CD14-positive monocyte (primary cell): ENCODE measurements around the gene BPI. TPM values are rescaled to one million over a fixed set of nuclear protein-coding genes. Genes with fewer than 3 reads are reported as not detected.

Source experiments
- DNase-seq, 3 donors: peaks; one replicate each; pipeline ENCODE4 v3.0.0-alpha.2; 2011 to 2022
- H2AFZ ChIP-seq: 2 replicates; pipeline ENCODE4 v1.6.0; 2012; ENCODE audit warnings: mild to moderate bottlenecking, low read depth, low read length, inconsistent platforms; ENCODE audit not compliant: insufficient read depth, poor library complexity, severe bottlenecking
- H3K27ac ChIP-seq, 2 donors: 1 replicate in 1 of 2; 2 replicates in 1 of 2; pipeline ENCODE4 v1.5.1; 2012 to 2013; ENCODE audit warnings: low read length in 2 of 2, control low read depth in 1 of 2, inconsistent platforms in 1 of 2, low read depth in 1 of 2, mild to moderate bottlenecking in 1 of 2
- H3K27me3 ChIP-seq, 2 donors: one replicate each; pipeline versions ENCODE4 v1.6.0 to v1.6.1; 2011 to 2013; ENCODE audit warnings: low read length in 2 of 2; ENCODE audit not compliant: control insufficient read depth in 2 of 2, insufficient read depth in 2 of 2
- H3K36me3 ChIP-seq, 2 donors: replicated peaks in 1 of 2; 1 replicate in 1 of 2; 2 replicates in 1 of 2; pipeline versions ENCODE4 v1.5.1 to v1.6.1; 2012 to 2013; ENCODE audit warnings: low read length in 2 of 2, control low read depth in 1 of 2, inconsistent platforms in 1 of 2, mild to moderate bottlenecking in 1 of 2; ENCODE audit not compliant: insufficient read depth in 2 of 2, control insufficient read depth in 1 of 2
- H3K4me1 ChIP-seq, 2 donors: 1 replicate in 1 of 2; 2 replicates in 1 of 2; pipeline versions ENCODE4 v1.5.1 to v1.6.1; 2012 to 2013; ENCODE audit warnings: low read length in 2 of 2, control low read depth in 1 of 2, inconsistent platforms in 1 of 2, mild to moderate bottlenecking in 1 of 2, moderate library complexity in 1 of 2; ENCODE audit not compliant: insufficient read depth in 2 of 2, control insufficient read depth in 1 of 2
- H3K4me2 ChIP-seq: replicated peaks from 2 replicates; pipeline ENCODE3; 2012; ENCODE audit warnings: low read length, moderate library complexity, mild to moderate bottlenecking; ENCODE audit not compliant: poor library complexity, severe bottlenecking; ENCODE audit errors: extremely low read depth
- H3K4me3 ChIP-seq, 3 experiments: fragments of 200-600 bp in 1 of 3; sonication (generic) in 1 of 3; replicated peaks in 1 of 3; 1 replicate in 2 of 3; 2 replicates in 1 of 3; pipeline ENCODE4 v1.5.1; 2011 to 2013; ENCODE audit warnings: low read length in 3 of 3, mild to moderate bottlenecking in 3 of 3, control low read depth in 2 of 3, low read depth in 2 of 3, inconsistent platforms in 1 of 3, moderate library complexity in 1 of 3
- H3K79me2 ChIP-seq: 2 replicates; pipeline ENCODE4 v1.6.0; 2012; ENCODE audit warnings: mild to moderate bottlenecking, control low read depth, inconsistent platforms, low read length, moderate library complexity; ENCODE audit not compliant: insufficient read depth
- H3K9ac ChIP-seq: 2 replicates; pipeline ENCODE4 v1.6.0; 2017; ENCODE audit warnings: low read length, mild to moderate bottlenecking; ENCODE audit not compliant: insufficient read depth, poor library complexity, severe bottlenecking
- H3K9me3 ChIP-seq, 2 donors: replicated peaks in 1 of 2; 1 replicate in 1 of 2; 2 replicates in 1 of 2; pipeline versions ENCODE4 v1.5.1 to v1.6.1; 2012 to 2013; ENCODE audit warnings: low read length in 2 of 2, control low read depth in 1 of 2; ENCODE audit not compliant: control insufficient read depth in 1 of 2, insufficient read depth in 1 of 2
- H4K20me1 ChIP-seq: 2 replicates; pipeline ENCODE4 v1.6.0; 2012; ENCODE audit warnings: mild to moderate bottlenecking, low read length, control low read depth, moderate library complexity; ENCODE audit not compliant: insufficient read depth
- H3K27ac Mint-ChIP-seq, 7 donors: one replicate each; pipeline ENCODE4 v1.8.0; 2020; ENCODE audit warnings: mild to moderate bottlenecking in 7 of 7, mixed read lengths in 7 of 7, moderate library complexity in 6 of 7, inconsistent platforms in 2 of 7
- H3K27me3 Mint-ChIP-seq, 3 donors: one replicate each; pipeline ENCODE4 v1.8.0; 2021 to 2022; ENCODE audit warnings: low read depth in 3 of 3, mild to moderate bottlenecking in 3 of 3, mixed read lengths in 3 of 3, moderate library complexity in 3 of 3, inconsistent platforms in 1 of 3
- H3K36me3 Mint-ChIP-seq, 2 donors: one replicate each; pipeline ENCODE4 v1.8.0; 2020; ENCODE audit warnings: mixed read lengths in 2 of 2, inconsistent platforms in 1 of 2, mild to moderate bottlenecking in 1 of 2
- H3K4me1 Mint-ChIP-seq: one replicate; pipeline ENCODE4 v1.8.0; 2020; ENCODE audit warnings: mild to moderate bottlenecking, mixed read lengths
- H3K4me3 Mint-ChIP-seq, 2 donors: one replicate each; pipeline ENCODE4 v1.8.0; 2020; ENCODE audit warnings: mild to moderate bottlenecking in 2 of 2, mixed read lengths in 2 of 2, moderate library complexity in 1 of 2
- H3K9me3 Mint-ChIP-seq, 7 donors: one replicate each; pipeline ENCODE4 v1.8.0; 2020 to 2022; ENCODE audit warnings: mixed read lengths in 7 of 7, mild to moderate bottlenecking in 6 of 7, moderate library complexity in 6 of 7, inconsistent platforms in 2 of 7
- CTCF ChIP-seq: fragments of 200-600 bp; IDR thresholded peaks from one replicate; pipeline ENCODE4 v1.8.0; 2022; ENCODE audit warnings: antibody characterized with exemption, mild to moderate bottlenecking
- WGBS: methylation state at CpG from one replicate; pipeline ENCODE4 v1.1.5; 2013; ENCODE audit warnings: missing lambda C conversion rate; ENCODE audit not compliant: insufficient coverage; 5-methylcytosine and 5-hydroxymethylcytosine counted together
- intact Hi-C, 2 donors: fragments of 100-400 bp; cut with micrococcal nuclease; formaldehyde crosslinking; loops; one replicate each; pipeline versions ENCODE4 v1.15.0 to v1.15.1; 2023
- polyA plus RNA-seq, 3 donors: library from polyadenylated mRNA; depleted of rRNA in 1 of 3; unstranded in 2 of 3; stranded (reverse) in 1 of 3; fragments of 300-500 nt in 2 of 3; fragments of >200 nt in 1 of 3; fragmentation: Illumina TruSeq in 2 of 3; gene quantifications; 1 replicate in 2 of 3; 2 replicates in 1 of 3; pipeline ENCODE4 v1.2.3, GENCODE V29; 2012 to 2021

BPI gene
- polyA plus RNA-seq, 3 donors = 8.2 to 9.0 (median 8.7) TPM

GRCh38 chr20:38354227-38354626, 50.3 kb downstream of the BPI start:
- H3K79me2 ChIP-seq = no peaks in the 10 kb centered on the region
- no peaks in the 10 kb centered on the region for H4K20me1 ChIP-seq
- no peak overlapping the region for H3K4me2 ChIP-seq
- no peaks in the 10 kb centered on the region for H3K4me1 ChIP-seq
- no peaks in the 10 kb centered on the region for H3K9me3 ChIP-seq
- Mint-ChIP-seq H3K36me3 (no peaks in the 10 kb centered on the region), H3K27ac (peak overlapping the region in 1 of 7 donors; percentile 15), H3K4me1 (peaks cover 7% of the 10 kb centered on the region), H3K27me3 (peaks cover 3 to 6% (median 6%) of the 10 kb centered on the region in 3 donors), H3K4me3 (no peak overlapping the region), H3K9me3 (peaks cover 0 to 5% (median 0%) of the 10 kb centered on the region in 7 donors)
- no peak overlapping the region for H3K4me3 ChIP-seq
- no peak for TF ChIP-seq CTCF
- no peaks in the 10 kb centered on the region for H3K27me3 ChIP-seq
- no peak for DNase-seq
- WGBS = over 99% methylated on average over 10 of the region's 10 CpGs
- no peak overlapping the region for H2AFZ ChIP-seq
- no peaks in the 10 kb centered on the region for H3K36me3 ChIP-seq
- H3K9ac ChIP-seq = no peak overlapping the region
- H3K27ac ChIP-seq = no peak overlapping the region
- intact Hi-C loops = no loop called here

- intact Hi-C loops = no loop called here
- no peaks in the 10 kb centered on the region for H3K79me2 ChIP-seq
- WGBS = 99% methylated on average over 14 of the region's 18 CpGs
- no peaks in the 10 kb centered on the region for H3K4me1 ChIP-seq
- H3K9ac ChIP-seq = no peak overlapping the region
- DNase-seq = peak in 1 of 3 donors; percentile 6
- no peaks in the 10 kb centered on the region for H4K20me1 ChIP-seq
- H3K4me3 Mint-ChIP-seq = no peak overlapping the region
- no peak overlapping the region for H3K27ac Mint-ChIP-seq
- no peak overlapping the region for H3K4me3 ChIP-seq
- H3K4me2 ChIP-seq = no peak overlapping the region
- no peaks in the 10 kb centered on the region for H3K27me3 ChIP-seq
- no peak for TF ChIP-seq CTCF
- no peak overlapping the region for H3K27ac ChIP-seq
- H3K27me3 Mint-ChIP-seq = peaks cover 0 to 8% (median 3%) of the 10 kb centered on the region in 3 donors
- H3K9me3 ChIP-seq = no peaks in the 10 kb centered on the region
- peaks cover 0 to 4% (median 0%) of the 10 kb centered on the region in 7 donors for H3K9me3 Mint-ChIP-seq
- no peaks in the 10 kb centered on the region for H3K36me3 Mint-ChIP-seq
- peaks cover 7% of the 10 kb centered on the region for H3K4me1 Mint-ChIP-seq
- H2AFZ ChIP-seq = no peak overlapping the region
- no peaks in the 10 kb centered on the region for H3K36me3 ChIP-seq
Measured at GRCh38 chr20:38355161-38356012, 51.4 kb downstream of the BPI start.
